NCI-H1694 treated with DMSO at 0.1 percent for 48 hours (cell line): ENCODE data around the gene RGS9.
"Not testable (repeated sequence)": the region's sequence is repeated elsewhere in the genome, so short reads cannot be mapped to it uniquely, and the experiment has no call there.

Experiments
- DNase-seq: peaks from one replicate; lab custom pipeline; 2025; lab: John Stamatoyannopoulos, UW

Gene RGS9

GRCh38 chr17:65156835-65157565 is 19.8 kb downstream of the RGS9 start:
- no peak for DNase-seq

GRCh38 chr17:65158041-65158440 is 20.9 kb downstream of the RGS9 start:
- DNase-seq, result no peak

GRCh38 chr17:65158622-65159021 is 21.5 kb downstream of the RGS9 start:
- DNase-seq, result no peak

GRCh38 chr17:65160516-65160915 is 23.3 kb downstream of the RGS9 start:
- DNase-seq, result no peak

GRCh38 chr17:65163990-65164495 is 26.9 kb downstream of the RGS9 start:
- DNase-seq, result no peak

- peak; percentile 7 for DNase-seq
These were observed 29.6 kb downstream of the RGS9 start for GRCh38 chr17:65166787-65167186.

GRCh38 chr17:65167566-65167965 is 30.4 kb downstream of the RGS9 start:
- no peak for DNase-seq

- DNase-seq, result no peak
These were observed 32.5 kb downstream of the RGS9 start for GRCh38 chr17:65169691-65170090.

- peak; percentile 62 for DNase-seq
These were observed 33.7 kb downstream of the RGS9 start for GRCh38 chr17:65170839-65171238.

- DNase-seq, result no peak
These were observed 34.6 kb downstream of the RGS9 start for GRCh38 chr17:65171752-65172151.

- DNase-seq, result no peak
These were observed 35.4 kb downstream of the RGS9 start for GRCh38 chr17:65172496-65173136.

- DNase-seq, result peak; percentile 5
These were observed 36.2 kb downstream of the RGS9 start for GRCh38 chr17:65173284-65173793.

- DNase-seq, result no peak
These were observed 37.0 kb downstream of the RGS9 start for GRCh38 chr17:65173976-65174683.

- DNase-seq, result no peak
These were observed 37.8 kb downstream of the RGS9 start for GRCh38 chr17:65174974-65175373.

GRCh38 chr17:65175952-65176351 is 38.8 kb downstream of the RGS9 start:
- no peak for DNase-seq

GRCh38 chr17:65176646-65177409 is 39.7 kb downstream of the RGS9 start:
- no peak for DNase-seq

- DNase-seq, result no peak
These were observed 40.7 kb downstream of the RGS9 start for GRCh38 chr17:65177901-65178300.

GRCh38 chr17:65180276-65180675 is 43.1 kb downstream of the RGS9 start:
- DNase-seq, result not testable (repeated sequence)

GRCh38 chr17:65180752-65181236 is 43.6 kb downstream of the RGS9 start:
- DNase-seq, result not testable (repeated sequence)

- no peak for DNase-seq
These were observed 44.3 kb downstream of the RGS9 start for GRCh38 chr17:65181237-65182061.

- DNase-seq, result no peak
These were observed 45.1 kb downstream of the RGS9 start for GRCh38 chr17:65182233-65182632.
